Renal cortical epithelial cell (primary cell): ENCODE measurements around the gene ACTA2. TPM values are rescaled to one million over a fixed set of nuclear protein-coding genes. Genes with fewer than 3 reads are reported as not detected.

Source experiments
- DNase-seq: peaks from one replicate; pipeline ENCODE4 v3.0.0-alpha.2; 2011; ENCODE audit warnings: low read depth
- total RNA-seq: library from RNA; depleted of rRNA; stranded (reverse); fragments of >200 nt; gene quantifications from 2 replicates; pipeline ENCODE4 v1.2.3, GENCODE V29; 2014

The ACTA2 gene
- total RNA-seq, 1 donor from 2014 or later: 83.4 TPM

GRCh38 chr10:88920198-88920597, 32.4 kb downstream of the ACTA2 start:
- no peak for DNase-seq

- no peak for DNase-seq
Observed at GRCh38 chr10:88919041-88919440, 33.5 kb downstream of the ACTA2 start.

- no peak for DNase-seq
Observed at GRCh38 chr10:88918191-88918905, 34.2 kb downstream of the ACTA2 start.

- DNase-seq: no peak
Observed at GRCh38 chr10:88916986-88917385, 35.6 kb downstream of the ACTA2 start.

GRCh38 chr10:88916231-88916630, 36.3 kb downstream of the ACTA2 start:
- no peak for DNase-seq

- DNase-seq: no peak
Observed at GRCh38 chr10:88915781-88916180, 36.8 kb downstream of the ACTA2 start.

- no peak for DNase-seq
Observed at GRCh38 chr10:88913788-88914187, 38.8 kb downstream of the ACTA2 start.

- DNase-seq: peak; percentile 30
Observed at GRCh38 chr10:88913127-88913526, 39.4 kb downstream of the ACTA2 start.

GRCh38 chr10:88911851-88912250, 40.7 kb downstream of the ACTA2 start:
- DNase-seq: no peak

GRCh38 chr10:88911116-88911515, 41.5 kb downstream of the ACTA2 start:
- no peak for DNase-seq

GRCh38 chr10:88908194-88908593, 44.4 kb downstream of the ACTA2 start:
- DNase-seq: no peak

- DNase-seq: no peak
Observed at GRCh38 chr10:88906921-88907320, 45.7 kb downstream of the ACTA2 start.

GRCh38 chr10:88903715-88904114, 48.9 kb downstream of the ACTA2 start:
- no peak for DNase-seq

GRCh38 chr10:88901984-88902789, 50.4 kb downstream of the ACTA2 start:
- no peak for DNase-seq

- no peak for DNase-seq
Observed at GRCh38 chr10:88901206-88901983, 51.2 kb downstream of the ACTA2 start.

- DNase-seq: no peak
Observed at GRCh38 chr10:88899886-88900285, 52.7 kb downstream of the ACTA2 start.

- no peak for DNase-seq
Observed at GRCh38 chr10:88898727-88899126, 53.8 kb downstream of the ACTA2 start.

GRCh38 chr10:88896994-88897853, 55.3 kb downstream of the ACTA2 start:
- no peak for DNase-seq

GRCh38 chr10:88896372-88896993, 56.1 kb downstream of the ACTA2 start:
- no peak for DNase-seq

GRCh38 chr10:88895250-88895649, 57.3 kb downstream of the ACTA2 start:
- DNase-seq: no peak

- no peak for DNase-seq
Observed at GRCh38 chr10:88893611-88894010, 59.0 kb downstream of the ACTA2 start.
